Stimulated activated CD8-positive, alpha-beta memory T cell treated with anti-CD3 and anti-CD28 coated beads, Interleukin-2, amount 100 ng/mL, for 48 hours (primary cell): Measurements from ENCODE around the gene LMBR1.
"Not testable (repeated sequence)": the region's sequence is repeated elsewhere in the genome, so short reads cannot be mapped to it uniquely, and the experiment has no call there.

Experiments
- DNase-seq, 2 donors: peaks; one replicate each; pipeline ENCODE4 v3.0.0-alpha.2; 2020; ENCODE audit warnings: low read depth in 2 of 2

LMBR1 gene

DNA sequence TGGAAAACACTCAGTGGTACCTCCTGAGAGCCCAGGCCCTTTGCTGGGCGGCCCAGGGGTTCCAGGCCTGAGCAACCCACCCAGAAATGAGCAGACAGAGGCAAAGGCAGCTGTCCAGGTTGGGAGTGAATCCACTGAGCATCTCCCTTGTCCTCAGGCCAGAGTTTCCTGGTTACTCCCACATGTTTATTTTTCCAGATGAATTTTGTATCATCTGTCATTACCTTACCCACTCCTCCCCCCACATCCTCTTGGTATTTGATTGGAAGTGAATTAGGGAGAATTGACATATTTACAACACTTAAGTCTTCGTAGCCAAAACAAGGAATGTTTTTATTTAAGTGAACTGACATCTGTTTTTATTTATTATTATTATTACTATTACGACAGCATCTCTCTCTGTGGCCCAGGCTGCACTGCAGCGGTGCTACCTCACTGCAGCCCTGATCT lies 13.2 kb upstream of the LMBR1 start:
- no peak for DNase-seq

GRCh38 chr7:156903232-156903909 lies 10.4 kb upstream of the LMBR1 start:
- no peak for DNase-seq

DNA sequence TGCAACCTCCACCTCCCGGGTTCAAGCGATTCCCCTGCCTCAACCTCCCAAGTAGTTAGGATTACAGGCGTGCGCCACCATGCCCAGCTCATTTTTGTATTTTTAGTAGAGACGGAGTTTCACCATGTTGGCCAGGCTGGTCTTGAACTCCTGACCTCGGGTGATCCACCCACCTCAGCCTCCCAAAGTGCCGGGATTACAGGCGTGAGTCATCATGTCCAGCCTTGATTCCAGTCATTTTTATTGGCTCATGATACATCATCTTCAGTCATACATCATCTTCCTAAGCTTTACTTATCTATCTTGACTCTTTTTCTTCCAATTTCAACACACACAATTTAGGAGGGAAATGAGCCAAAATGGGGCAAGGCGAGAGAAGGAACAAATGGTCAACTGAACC lies 7.1 kb upstream of the LMBR1 start:
- not testable (repeated sequence) for DNase-seq

- no peak for DNase-seq
These were observed 6.0 kb upstream of the LMBR1 start for GRCh38 chr7:156898938-156899337.

DNA sequence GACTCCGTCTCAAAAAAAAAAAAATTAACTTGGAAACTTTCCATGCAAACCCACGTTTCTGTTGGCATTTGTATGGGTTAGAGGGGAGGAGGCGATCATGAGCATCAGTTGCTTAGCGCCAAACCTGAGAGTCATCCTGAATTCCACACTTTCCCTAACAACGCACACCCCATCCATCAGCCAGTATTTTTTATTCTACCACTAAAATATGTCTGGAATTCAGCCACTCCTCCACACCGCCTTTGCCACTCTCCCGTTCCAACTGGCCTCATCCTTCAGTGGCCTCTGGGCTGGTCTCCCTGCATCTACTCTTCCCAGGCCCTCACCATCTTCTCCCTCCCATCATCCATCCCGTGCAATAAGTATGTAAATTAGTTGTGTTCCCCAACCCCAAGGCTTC lies 4.7 kb upstream of the LMBR1 start:
- no peak for DNase-seq

DNA sequence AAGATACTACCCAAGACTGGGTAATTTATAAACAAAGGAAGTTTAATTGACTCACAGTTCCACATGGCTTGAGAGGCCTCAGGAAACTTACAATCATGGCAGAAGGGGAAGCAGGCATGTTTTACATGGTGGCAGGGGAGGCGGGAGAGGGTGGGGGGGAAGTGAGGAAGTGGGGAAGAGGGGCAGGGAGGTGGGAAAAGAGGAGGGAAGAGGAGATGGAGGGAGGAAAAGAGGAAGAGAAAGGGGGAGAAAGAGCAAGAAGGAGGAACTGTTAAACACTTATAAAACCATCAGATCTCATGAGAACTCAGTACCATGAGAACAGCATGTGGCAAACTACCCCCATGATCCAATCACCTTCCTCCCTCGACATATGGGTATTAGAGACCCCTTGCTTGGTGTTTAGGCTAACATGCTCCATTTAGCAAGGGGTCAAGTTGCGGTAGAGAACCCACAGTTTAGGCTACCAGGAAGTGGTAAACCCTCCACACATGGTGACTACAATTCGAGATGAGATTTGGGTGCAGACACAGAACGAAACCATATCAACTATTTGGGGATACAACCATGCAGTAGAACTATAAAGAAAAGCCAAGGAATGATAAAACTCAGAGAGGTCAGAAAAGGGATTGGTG lies 3.5 kb upstream of the LMBR1 start:
- DNase-seq, result no peak

GRCh38 chr7:156895024-156895780 lies 2.2 kb upstream of the LMBR1 start:
- DNase-seq, result no peak

DNA sequence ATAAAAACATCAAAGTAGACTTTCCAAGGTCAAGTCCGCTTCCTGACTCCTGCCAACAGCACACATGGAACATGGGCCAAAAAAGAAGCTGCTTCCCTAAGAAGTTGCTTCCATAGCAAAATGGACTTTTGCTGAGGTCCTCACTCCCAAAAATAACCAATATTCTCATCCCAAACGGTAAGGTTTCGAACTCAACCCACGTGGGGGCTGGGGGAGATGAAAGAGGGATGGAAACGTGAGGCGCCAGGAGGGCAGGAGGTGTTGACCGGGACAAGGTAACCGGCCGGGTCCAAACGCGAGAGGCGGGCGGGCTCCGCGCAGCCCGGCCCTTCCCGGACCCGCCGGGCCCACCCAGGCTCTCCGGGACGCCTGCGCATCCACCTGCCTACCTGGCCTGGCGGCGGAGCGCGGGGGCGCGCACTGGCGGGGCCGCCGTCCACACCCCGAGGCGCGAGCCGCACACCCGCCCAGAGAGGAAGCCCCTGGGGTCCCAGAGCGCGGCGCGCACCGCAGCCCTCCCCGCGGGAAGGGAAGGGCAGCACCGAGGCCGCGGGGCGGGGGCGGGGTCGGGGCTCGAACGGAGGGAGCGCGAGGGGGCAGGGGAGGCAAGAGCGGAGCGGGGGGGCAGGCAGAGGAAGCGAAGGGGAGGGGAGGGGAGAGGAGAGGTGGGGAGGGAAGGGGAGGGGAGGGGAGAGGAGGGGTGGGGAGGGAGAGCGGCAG lies 742 bp downstream of the LMBR1 start:
- DNase-seq, result peak; percentile 43 to 46

- DNase-seq, result no peak
These were observed 3.2 kb downstream of the LMBR1 start for GRCh38 chr7:156889746-156890145.

- no peak for DNase-seq
These were observed 3.9 kb downstream of the LMBR1 start for GRCh38 chr7:156889089-156889488.

DNA sequence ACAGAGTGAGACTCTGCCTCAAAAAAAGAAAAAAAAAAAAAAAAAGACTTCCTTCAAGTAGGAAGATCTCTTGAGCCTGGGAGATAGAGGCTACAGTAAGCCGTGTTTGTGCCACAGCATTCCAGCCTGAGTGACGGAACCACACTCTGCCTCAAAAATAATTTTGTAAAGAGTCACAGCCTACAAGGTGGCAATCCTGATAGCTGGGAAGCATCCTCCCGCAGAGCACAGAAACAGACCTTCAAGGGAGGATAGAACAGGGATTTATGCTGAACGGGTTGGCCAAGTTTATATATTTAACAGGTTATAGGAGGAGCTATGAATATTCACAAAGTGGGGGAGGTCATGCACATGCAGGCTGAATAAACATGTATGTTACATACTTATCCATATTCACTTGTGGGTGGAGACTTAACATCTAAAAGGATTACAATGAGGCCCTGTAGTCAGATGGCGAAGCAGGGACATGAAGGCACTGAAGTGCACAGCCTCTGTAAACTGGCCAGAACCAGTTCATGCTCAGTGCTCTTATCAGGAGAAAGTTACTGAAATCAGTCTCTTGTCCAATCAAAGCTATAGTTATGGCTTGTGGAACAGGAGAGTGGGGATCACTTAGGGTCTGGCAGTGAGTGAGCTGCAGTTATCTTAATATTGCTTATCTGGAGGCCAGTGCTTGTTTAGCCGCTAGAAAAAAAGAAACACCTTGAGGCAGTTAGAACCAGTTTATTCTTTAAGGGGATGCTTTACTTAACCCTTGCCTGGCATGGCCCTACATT lies 6.8 kb downstream of the LMBR1 start:
- no peak for DNase-seq

DNA sequence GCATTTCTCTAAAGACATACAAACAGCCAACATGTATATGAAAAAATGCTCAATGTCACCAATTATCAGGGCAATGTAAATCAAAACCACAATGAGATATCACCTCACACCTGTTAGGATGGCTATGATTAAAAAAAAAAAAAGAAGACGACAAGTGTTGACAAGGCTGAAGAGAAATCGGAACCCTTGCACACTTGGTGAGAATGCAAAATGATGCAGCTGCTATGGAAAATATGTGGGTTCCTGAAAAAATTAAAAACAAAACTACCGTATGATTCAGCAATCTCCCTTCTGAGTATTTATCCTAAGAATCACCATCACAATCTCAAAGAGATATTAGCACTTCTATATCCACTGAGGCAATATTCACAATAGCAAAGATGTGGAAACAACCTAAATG lies 11.3 kb downstream of the LMBR1 start:
- no peak for DNase-seq

GRCh38 chr7:156875766-156876165 lies 17.2 kb downstream of the LMBR1 start:
- DNase-seq, result no peak

DNA sequence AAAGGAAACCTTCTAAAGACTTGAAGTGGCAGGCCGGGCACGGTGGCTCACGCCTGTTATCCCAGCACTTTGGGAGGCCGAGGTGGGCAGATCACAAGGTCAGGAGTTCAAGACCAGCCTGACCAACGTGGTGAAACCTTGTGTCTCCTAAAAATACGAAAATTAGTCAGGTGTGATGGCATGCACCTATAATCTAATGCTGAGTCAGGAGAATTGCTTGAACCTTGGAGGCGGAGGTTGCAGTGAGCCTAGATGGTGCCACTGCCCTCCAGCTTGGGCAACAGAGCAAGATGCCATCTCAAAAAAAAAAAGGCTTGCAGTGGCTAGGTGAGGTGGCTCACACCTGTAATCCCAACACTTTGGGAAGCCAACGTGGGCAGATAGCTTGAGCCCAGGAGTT lies 24.6 kb downstream of the LMBR1 start:
- not testable (repeated sequence) for DNase-seq

DNA sequence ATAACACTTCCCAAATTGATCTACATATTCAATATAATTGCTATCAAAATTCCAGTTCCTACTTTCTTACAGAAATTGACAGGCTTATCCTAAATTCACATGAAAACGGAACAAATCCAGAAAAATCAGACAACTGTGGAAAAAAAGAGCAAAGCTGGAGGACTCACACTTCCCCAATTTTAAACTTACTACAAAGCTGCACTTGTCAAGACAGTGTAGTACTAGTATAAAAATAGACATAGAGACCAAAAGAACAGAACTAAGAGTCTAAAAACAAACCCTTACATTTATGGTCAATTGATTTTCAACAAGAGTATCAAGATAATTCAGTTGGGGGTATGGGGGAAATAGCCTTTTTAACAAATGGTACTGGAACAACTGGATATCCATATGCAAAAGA lies 27.5 kb downstream of the LMBR1 start:
- DNase-seq, result no peak

- not testable (repeated sequence) for DNase-seq
These were observed 31.0 kb downstream of the LMBR1 start for GRCh38 chr7:156862022-156862421.

GRCh38 chr7:156861212-156861611 lies 31.8 kb downstream of the LMBR1 start:
- no peak for DNase-seq

GRCh38 chr7:156860099-156860498 lies 32.9 kb downstream of the LMBR1 start:
- DNase-seq, result not testable (repeated sequence)

- DNase-seq, result no peak
These were observed 34.5 kb downstream of the LMBR1 start for GRCh38 chr7:156858523-156858922.

- DNase-seq, result no peak
These were observed 35.2 kb downstream of the LMBR1 start for GRCh38 chr7:156857757-156858156.

- no peak for DNase-seq
These were observed 38.3 kb downstream of the LMBR1 start for GRCh38 chr7:156854654-156855053.
